Endometrial microvascular endothelial cells (primary cell): ENCODE results near the gene NUFIP2. TPM values are rescaled to one million over a fixed set of nuclear protein-coding genes. Genes with fewer than 3 reads are reported as not detected.
"Not testable (repeated sequence)": the region's sequence is repeated elsewhere in the genome, so short reads cannot be mapped to it uniquely, and the experiment has no call there.

Experiments
- in situ Hi-C: cut with HindIII; loops from 2 replicates; pipeline ENCODE4 v1.10.0; 2017; ENCODE audit warnings: low sequenced_read_pairs, low pct_unique_long_range_greater_than_20kb; ENCODE audit errors: inconsistent ontology term
- total RNA-seq: library from RNA; depleted of rRNA; stranded (reverse); fragments of >200 nt; gene quantifications from one replicate; pipeline ENCODE4 v1.2.3, GENCODE V29; 2015; ENCODE audit errors: inconsistent ontology term

The NUFIP2 gene
- total RNA-seq, 1 donor from 2014 or later, result 20.8 TPM

- in situ Hi-C loops, result no loop called here
Measured at GRCh38 chr17:29283961-29284360, 10.0 kb downstream of the NUFIP2 start.

- in situ Hi-C loops, result no loop called here
Measured at GRCh38 chr17:29283496-29283895, 10.5 kb downstream of the NUFIP2 start.

- in situ Hi-C loops, result no loop called here
Measured at GRCh38 chr17:29279397-29280070, 14.4 kb downstream of the NUFIP2 start.

- in situ Hi-C loops, result no loop called here
Measured at GRCh38 chr17:29278692-29279091, 15.3 kb downstream of the NUFIP2 start.

GRCh38 chr17:29273924-29274323, 20.0 kb downstream of the NUFIP2 start:
- in situ Hi-C loops, result no loop called here

GRCh38 chr17:29271980-29272379, 22.0 kb downstream of the NUFIP2 start:
- in situ Hi-C loops, result not testable (repeated sequence)

GRCh38 chr17:29263916-29264315, 30.0 kb downstream of the NUFIP2 start:
- in situ Hi-C loops, result no loop called here

- in situ Hi-C loops, result no loop called here
Measured at GRCh38 chr17:29257756-29258155, 36.2 kb downstream of the NUFIP2 start.

GRCh38 chr17:29256735-29257466, 37.0 kb downstream of the NUFIP2 start:
- in situ Hi-C loops, result no loop called here

- in situ Hi-C loops, result no loop called here
Measured at GRCh38 chr17:29255926-29256522, 37.9 kb downstream of the NUFIP2 start.

GRCh38 chr17:29253037-29253436, 40.9 kb downstream of the NUFIP2 start:
- in situ Hi-C loops, result no loop called here

- in situ Hi-C loops, result no loop called here
Measured at GRCh38 chr17:29252101-29252791, 41.7 kb downstream of the NUFIP2 start.

- in situ Hi-C loops, result no loop called here
Measured at GRCh38 chr17:29251184-29251583, 42.8 kb downstream of the NUFIP2 start.

- in situ Hi-C loops, result no loop called here
Measured at GRCh38 chr17:29250666-29251065, 43.3 kb downstream of the NUFIP2 start.

- in situ Hi-C loops, result no loop called here
Measured at GRCh38 chr17:29248845-29249244, 45.1 kb downstream of the NUFIP2 start.

GRCh38 chr17:29247219-29247618, 46.7 kb downstream of the NUFIP2 start:
- in situ Hi-C loops, result no loop called here

- in situ Hi-C loops, result no loop called here
Measured at GRCh38 chr17:29246628-29247027, 47.3 kb downstream of the NUFIP2 start, which contains the start of gene CRYBA1. Gene CRYBA1 (plus strand): TSS chr17:29246859. CDS start chr17:29246864, 5 bp downstream.

- in situ Hi-C loops, result no loop called here
Measured at GRCh38 chr17:29245401-29245800, 48.5 kb downstream of the NUFIP2 start.

- in situ Hi-C loops, result no loop called here
Measured at GRCh38 chr17:29243792-29244191, 50.2 kb downstream of the NUFIP2 start.
